ENCODE measurements around the gene LINC01488.

GRCh38 chr11:69508974-69509373, 27.5 kb downstream of the LINC01488 start:
- TF ChIP-seq CTCF (tag by site-specific recombination; IDR thresholded peaks at IDR 0.05): no peak
- TF ChIP-seq ZNF121 (tag by site-specific recombination; IDR thresholded peaks at IDR 0.05): no peak
- TF ChIP-seq ZNF785 (tag by site-specific recombination; IDR thresholded peaks at IDR 0.05): no peak
- TF ChIP-seq ZNF280C (tag by site-specific recombination; IDR thresholded peaks at IDR 0.05): no peak
- TF ChIP-seq SALL2 (tag by site-specific recombination; IDR thresholded peaks at IDR 0.05; ENCODE audit: borderline replicate concordance): no peak
